Kidney glomerular epithelial cell (primary cell): ENCODE data around the gene ADRA1B.
A peak's percentile ranks its signal among the peaks of the same experiment; 100 is the strongest.

Experiments used
- DNase-seq: peaks from one replicate; lab custom pipeline; 2025; lab: John Stamatoyannopoulos, UW

Gene ADRA1B

DNA sequence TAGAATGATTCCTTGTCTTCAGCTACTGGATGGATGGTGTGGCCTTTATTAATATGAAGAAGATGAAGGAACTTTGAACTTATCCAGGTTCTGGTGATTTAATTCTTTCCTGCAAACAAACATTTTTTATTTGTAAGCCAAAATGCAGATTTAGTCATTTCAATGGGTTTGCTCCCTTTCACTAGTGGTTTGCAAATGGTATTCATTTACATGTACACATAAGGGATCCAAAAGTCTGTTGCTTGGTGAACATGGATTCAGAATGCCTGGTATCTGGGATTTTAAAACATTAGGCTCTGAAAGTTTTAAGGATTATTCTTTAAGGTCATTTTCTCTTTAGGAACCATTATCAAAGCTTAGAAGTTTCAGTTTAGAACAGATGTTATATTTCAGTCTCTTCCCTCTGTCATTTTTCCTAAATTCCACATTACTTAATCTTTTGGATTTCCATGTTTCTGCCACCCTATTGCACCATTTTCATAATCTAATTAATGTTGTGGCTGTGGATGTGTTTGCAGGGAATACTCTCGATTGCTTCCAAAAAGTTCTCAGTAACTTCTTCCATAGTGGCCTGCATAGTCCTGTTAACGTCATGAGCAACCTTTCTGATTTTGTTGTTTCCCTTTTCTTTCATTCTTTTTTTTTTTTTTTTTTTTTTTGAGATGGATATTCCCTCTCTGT lies 102.8 kb downstream of the ADRA1B start:
- DNase-seq = no peak

- no peak for DNase-seq
Measured at GRCh38 chr5:160020266-160020770, 104.0 kb downstream of the ADRA1B start.

DNA sequence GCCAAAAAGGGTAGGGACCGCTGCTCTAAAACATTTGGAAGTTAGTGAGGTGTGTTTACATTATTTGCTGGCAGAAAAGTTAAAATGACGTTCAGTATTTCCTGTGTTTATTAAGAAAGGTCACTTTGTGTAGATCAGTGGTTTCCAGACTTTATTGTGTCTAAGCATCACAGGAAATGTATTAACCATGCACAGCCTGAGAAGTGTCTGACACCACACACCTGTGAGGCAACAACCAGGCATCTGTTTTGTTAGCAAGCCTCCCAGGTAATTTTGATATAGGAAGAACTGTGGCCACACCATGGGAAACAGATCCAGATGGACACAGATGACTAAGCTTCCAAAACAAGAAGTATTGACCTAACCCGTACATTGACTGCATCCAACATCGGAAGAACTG lies 104.7 kb downstream of the ADRA1B start:
- DNase-seq = no peak

DNA sequence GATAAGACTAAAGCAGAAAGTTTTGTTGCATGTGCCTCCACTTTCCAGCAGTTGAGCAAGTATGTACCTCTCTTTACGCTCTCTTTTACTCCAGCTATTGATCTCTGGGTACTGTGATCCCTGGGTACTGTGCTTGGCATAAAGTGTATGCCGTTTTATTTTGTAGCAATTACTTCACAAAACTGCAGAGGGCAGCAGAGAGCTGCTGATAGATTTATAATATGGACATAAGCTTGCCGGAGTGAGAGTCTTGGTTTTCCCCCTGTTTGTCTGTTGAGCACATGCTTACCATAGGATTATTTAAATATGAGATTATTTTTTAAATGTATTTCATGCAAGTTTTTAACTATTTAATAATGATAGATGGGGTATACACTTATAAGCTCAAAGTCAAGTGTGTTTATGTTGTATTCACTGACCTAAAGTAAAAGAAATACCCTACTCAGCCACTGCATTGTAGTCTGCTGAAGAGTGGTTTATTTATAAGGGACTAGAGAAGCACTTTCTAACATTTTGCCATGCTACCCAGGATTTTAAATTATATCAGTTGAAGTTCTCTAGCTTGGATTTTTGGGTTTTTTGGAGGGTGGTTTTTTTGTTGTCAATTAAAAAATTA lies 105.7 kb downstream of the ADRA1B start:
- DNase-seq = peak; percentile 70
